Fibroblast of the aortic adventitia (primary cell): Measurements from ENCODE around the gene LY6G6C. TPM values are rescaled to one million over a fixed set of nuclear protein-coding genes. Genes with fewer than 3 reads are reported as not detected.
A peak's percentile ranks its signal among the peaks of the same experiment; 100 is the strongest.

Experiments used
- DNase-seq: peaks from one replicate; pipeline ENCODE4 v3.0.0-alpha.2; 2010; ENCODE audit warnings: low read depth
- H3K4me3 ChIP-seq: 2 replicates; pipeline ENCODE4 v1.5.1; 2011; ENCODE audit warnings: low read depth, mild to moderate bottlenecking, control low read depth, low read length, moderate library complexity
- total RNA-seq: library from RNA; depleted of rRNA; stranded (reverse); fragments of >200 nt; gene quantifications from 2 replicates; pipeline ENCODE4 v1.2.3, GENCODE V29; 2012; ENCODE audit warnings: low replicate concordance
- TF ChIP-seq, protein P1 (sequence below): IDR thresholded peaks from 2 replicates; pipeline ENCODE4 v1.5.1; 2011; ENCODE audit warnings: mild to moderate bottlenecking, low read length, control low read depth, inconsistent platforms; ENCODE audit not compliant: insufficient read depth

The LY6G6C gene, protein sequence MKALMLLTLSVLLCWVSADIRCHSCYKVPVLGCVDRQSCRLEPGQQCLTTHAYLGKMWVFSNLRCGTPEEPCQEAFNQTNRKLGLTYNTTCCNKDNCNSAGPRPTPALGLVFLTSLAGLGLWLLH
- total RNA-seq, result not detected in 2 replicates

DNA sequence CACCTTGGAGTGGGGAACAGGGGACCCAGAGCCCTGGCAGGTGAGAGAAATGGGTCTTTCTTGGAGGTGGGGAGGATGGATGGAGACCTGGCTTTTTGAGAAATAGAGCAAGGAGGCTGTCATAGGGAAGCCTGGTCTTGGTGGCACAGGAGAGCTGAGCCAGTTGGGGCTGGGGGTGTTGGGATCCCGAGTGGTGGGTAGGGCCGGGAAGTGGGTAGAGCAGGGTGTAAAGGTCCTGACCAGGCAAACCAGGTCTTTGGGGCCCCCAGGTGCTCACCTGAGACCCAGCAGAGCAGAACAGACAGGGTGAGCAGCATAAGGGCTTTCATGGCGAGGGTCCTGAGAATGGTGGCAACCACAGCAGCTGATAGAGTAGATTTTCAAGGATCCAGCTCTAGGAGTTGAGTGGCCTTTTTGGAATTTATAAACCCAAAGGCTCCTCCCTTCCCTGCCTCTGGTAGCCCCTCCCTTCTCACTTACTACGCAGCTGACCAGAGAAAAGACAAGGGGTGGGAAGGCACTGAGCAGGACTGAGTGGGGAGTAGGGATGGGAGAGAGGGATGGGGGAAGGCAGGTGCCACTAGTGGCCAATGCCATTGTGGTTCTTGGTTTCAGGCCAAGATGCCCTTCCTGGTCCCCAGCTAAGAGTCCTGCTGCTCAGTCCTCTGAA, at the start of gene LY6G6C:
TSS of gene LY6G6C (minus strand) at position 396 of the 670 bp plus-strand sequence. CDS start at position 329, 67 bp downstream.
- no peak within 1 kb of the TSS for H3K4me3 ChIP-seq
- DNase-seq, result no peak
- TF ChIP-seq, protein P1, sequence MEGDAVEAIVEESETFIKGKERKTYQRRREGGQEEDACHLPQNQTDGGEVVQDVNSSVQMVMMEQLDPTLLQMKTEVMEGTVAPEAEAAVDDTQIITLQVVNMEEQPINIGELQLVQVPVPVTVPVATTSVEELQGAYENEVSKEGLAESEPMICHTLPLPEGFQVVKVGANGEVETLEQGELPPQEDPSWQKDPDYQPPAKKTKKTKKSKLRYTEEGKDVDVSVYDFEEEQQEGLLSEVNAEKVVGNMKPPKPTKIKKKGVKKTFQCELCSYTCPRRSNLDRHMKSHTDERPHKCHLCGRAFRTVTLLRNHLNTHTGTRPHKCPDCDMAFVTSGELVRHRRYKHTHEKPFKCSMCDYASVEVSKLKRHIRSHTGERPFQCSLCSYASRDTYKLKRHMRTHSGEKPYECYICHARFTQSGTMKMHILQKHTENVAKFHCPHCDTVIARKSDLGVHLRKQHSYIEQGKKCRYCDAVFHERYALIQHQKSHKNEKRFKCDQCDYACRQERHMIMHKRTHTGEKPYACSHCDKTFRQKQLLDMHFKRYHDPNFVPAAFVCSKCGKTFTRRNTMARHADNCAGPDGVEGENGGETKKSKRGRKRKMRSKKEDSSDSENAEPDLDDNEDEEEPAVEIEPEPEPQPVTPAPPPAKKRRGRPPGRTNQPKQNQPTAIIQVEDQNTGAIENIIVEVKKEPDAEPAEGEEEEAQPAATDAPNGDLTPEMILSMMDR, result no peak

DNA sequence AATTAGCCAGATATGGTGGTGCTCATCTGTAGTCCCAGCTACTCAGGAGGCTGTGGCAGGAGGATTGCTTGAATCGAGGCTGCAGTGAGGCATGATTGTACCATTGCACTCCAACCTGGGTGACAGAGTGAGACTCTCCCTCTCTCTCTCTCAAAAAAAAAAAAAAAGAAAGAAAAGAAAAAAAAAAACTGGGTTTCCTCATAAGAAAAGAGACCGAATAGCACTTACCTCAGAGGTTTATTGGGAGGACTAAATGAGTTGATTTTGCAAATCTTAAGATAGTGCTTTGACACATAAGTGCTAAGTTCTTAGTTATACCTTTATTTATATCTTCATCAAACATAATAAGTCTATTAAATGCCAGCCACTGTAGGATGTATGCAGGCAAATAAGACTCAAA, 49.3 kb upstream of the LY6G6C start:
- DNase-seq, result no peak
- H3K4me3 ChIP-seq, result no peak overlapping the region
- TF ChIP-seq, protein P1, result no peak

DNA sequence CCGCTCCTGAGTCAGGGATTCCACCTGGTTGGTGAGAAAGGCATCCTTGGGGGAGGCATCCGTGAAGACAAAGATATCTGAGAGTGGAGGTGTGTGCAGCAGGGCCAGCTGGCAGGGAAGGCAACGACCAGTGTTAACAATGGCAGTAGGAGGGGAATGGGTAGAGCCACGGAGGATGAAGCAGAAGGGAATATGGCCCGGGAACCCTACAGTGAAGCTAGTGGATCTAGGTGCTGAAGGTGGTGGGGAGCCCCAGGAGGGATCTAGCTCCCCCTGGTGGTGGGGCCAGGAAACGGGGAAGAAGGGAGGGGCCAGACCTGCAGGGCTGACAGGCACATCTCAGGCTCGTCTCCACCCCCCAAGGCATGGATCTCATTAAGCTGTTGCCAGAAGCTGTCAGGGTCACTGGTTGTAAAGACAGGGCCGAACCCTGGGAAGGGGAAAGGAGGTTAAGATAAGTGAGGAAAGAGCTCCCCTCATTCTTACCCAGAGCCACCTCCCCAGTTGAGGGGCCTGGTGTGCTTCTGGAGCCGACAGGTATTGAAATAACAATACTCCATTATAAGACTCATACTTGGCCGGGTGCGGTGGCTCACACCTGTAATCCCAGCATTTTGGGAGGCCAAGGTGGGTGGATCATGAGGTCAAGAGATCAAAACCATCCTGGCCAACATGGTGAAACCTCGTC, 48.3 kb upstream of the LY6G6C start:
- DNase-seq, result peak; percentile 35
- TF ChIP-seq, protein P1, result peak; percentile 84
- H3K4me3 ChIP-seq, result no peak overlapping the region

DNA sequence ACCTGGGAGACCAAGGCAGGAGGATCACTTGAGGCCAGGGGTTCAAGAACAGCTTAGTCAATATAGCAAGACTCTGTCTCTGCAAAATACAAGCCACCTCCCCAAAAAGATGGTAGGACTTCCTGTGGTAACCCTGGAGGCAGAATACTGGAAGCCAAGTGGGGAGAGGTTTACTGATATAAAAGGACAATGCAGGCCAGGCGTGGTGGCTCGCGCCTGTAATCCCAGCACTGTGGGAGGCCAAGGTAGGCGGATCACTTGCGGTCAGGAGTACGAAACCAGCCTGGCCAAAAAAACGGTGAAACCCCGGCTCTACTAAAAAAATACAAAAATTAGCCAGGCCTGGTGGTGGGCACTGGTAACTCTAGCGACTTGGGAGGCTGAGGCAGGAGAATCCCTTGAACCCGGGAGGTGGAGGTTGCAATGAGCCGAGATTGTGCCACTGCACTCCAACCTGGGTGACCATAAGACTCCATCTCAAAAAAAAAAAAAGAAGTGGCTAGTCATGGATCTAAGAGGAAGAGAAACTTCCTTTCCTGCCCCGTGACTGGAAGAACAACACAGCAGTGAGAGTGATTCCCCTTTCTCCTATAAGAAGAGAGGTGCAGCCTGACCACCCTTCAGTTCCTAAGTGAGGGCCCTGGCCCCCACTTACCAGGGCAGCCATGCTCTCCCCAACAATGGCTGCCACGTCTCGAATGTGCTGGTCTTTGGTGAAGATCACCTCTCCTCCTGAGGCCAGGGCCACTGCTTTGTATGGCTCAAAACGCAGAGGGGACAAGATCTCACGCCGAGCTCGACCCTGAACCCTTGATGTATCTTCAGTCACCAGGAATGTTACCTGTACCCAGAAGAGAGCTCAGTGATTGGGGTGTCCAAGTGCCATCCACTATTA, 47.1 kb upstream of the LY6G6C start:
- no peak overlapping the region for H3K4me3 ChIP-seq
- TF ChIP-seq, protein P1, result no peak
- DNase-seq, result no peak

DNA sequence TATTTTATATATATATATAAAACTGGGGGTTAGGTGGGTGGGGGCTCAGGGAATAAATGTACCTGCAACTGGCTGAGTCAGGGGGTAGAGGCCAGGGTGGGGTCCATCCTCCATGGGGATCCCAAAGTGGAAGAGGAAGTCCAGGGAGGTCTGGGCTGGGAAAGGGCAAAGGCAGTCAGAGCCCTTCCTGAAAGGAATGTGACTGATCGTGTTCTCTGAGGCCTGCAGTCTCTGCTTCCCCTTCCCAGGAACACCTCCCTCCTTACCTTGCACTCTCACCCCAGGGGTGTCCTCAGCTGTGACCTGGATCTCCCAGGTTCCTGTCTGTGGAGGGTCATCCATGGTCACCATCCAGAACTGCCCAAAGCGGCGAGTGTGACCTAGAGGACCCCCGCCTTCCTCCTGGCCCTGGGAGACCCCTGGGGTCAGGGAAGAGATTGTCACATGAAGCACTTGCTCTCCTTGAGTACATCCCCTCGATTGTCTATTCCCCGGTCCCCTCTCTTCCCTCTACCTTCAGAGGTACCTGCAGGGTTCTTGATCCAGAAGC, 45.6 kb upstream of the LY6G6C start:
- TF ChIP-seq, protein P1, result no peak
- no peak overlapping the region for H3K4me3 ChIP-seq
- DNase-seq, result no peak
